ENCODE measurements around the gene NFE2.
"Not testable (repeated sequence)": the region's sequence is repeated elsewhere in the genome, so short reads cannot be mapped to it uniquely, and the experiment has no call there.

NFE2 gene

DNA sequence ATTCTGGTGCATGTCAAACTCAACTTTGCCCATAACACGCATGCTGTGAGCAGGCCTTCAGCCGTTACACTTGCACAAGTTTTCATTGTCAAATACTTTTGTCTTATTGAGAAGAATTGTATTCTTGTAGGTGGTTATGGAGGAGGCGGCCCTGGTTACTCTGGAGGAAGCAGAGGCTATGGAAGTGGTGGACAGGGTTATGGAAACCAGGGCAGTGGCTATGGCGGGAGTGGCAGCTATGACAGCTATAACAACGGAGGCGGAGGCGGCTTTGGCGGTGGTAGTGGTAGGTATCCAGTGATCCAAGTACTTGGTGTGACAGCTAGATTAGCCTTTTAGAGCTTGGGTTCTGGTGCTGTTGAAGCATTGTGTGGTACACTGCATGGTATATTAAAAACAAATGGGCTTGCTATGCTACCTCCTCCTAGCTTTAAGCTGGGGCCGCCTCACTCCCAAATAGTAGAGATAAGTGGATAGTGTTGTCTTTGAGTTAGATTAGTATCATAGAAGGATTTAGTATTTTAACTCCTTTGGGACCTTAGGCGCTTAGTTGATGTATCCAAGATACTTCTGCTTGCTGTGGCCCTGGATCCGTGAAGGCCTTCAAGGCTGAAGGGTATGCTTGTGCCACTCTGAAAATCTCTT is 17.7 kb downstream of the NFE2 start:
- no peak overlapping the region for H4K5ac ChIP-seq (ENCODE audit: low read length)
- no peak overlapping the region for H2BK120ac ChIP-seq (ENCODE audit: low read depth, low read length)
- H2AK5ac ChIP-seq (ENCODE audit: low read length), result no peak overlapping the region
- H3K23ac ChIP-seq (ENCODE audit: low read length), result no peak overlapping the region
- no peak for DNase-seq
- H3K4me1 ChIP-seq (ENCODE audit: control insufficient read depth, low read depth, low read length), result peaks cover under 1% of the 10 kb centered on the region
- peak overlapping the region; percentile 30 for H3K4me3 ChIP-seq (ENCODE audit: low read length)
- H3K56ac ChIP-seq (ENCODE audit: low read length), result peak overlapping the region; percentile 34
- peaks cover 51% of the 10 kb centered on the region for H3K79me2 ChIP-seq (ENCODE audit: control insufficient read depth, insufficient read depth, low read length)
- no peak overlapping the region for H4K8ac ChIP-seq (ENCODE audit: low read depth, low read length)
- H3K27me3 ChIP-seq (ENCODE audit: insufficient read depth, low read length, poor library complexity), result no peaks in the 10 kb centered on the region
- peaks cover 22% of the 10 kb centered on the region for H3K36me3 ChIP-seq (ENCODE audit: control insufficient read depth, insufficient read depth, low read length)
- H2BK5ac ChIP-seq (ENCODE audit: low read length), result no peak overlapping the region
- H3K9ac ChIP-seq (ENCODE audit: low read length), result peak overlapping the region; percentile 100
- H2BK15ac ChIP-seq (replicated peaks; ENCODE audit: low read depth), result no peak overlapping the region
- no peak overlapping the region for H3K27ac ChIP-seq (ENCODE audit: low read depth, low read length)
- no peak overlapping the region for H3K18ac ChIP-seq (ENCODE audit: low read length)
- no peaks in the 10 kb centered on the region for H3K79me1 ChIP-seq (ENCODE audit: low read length)
- WGBS (ENCODE audit: extremely low coverage, insufficient coverage, low lambda C conversion rate), result no CpG with 5 or more reads among the region's 11 CpGs
- no peak overlapping the region for H3K4ac ChIP-seq (ENCODE audit: low read depth, low read length)
- peak overlapping the region; percentile 63 for H3K4me2 ChIP-seq (ENCODE audit: low read length)

DNA sequence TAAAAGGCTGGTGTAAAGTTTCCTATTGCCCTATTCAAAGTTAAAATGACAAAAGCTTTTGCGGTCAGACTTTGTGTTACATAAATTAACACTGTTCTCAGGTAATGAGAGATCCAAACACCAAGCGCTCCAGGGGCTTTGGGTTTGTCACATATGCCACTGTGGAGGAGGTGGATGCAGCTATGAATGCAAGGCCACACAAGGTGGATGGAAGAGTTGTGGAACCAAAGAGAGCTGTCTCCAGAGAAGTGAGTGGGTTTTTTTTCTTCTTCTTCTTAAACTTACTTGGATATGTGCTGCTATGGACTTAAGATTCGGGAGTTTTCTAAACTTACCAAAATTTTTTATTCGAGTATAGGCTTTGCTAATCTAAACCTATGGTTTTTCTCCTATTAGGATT is 19.1 kb downstream of the NFE2 start:
- DNase-seq; H2BK5ac ChIP-seq (ENCODE audit: low read length); H3K4ac ChIP-seq (ENCODE audit: low read depth, low read length); H2BK120ac ChIP-seq (ENCODE audit: low read depth, low read length); H2AK5ac ChIP-seq (ENCODE audit: low read length); H3K79me1 ChIP-seq (ENCODE audit: low read length); H3K4me1 ChIP-seq (ENCODE audit: control insufficient read depth, low read depth, low read length); H2BK15ac ChIP-seq (replicated peaks; ENCODE audit: low read depth); H3K18ac ChIP-seq (ENCODE audit: low read length); H3K23ac ChIP-seq (ENCODE audit: low read length); H4K5ac ChIP-seq (ENCODE audit: low read length); H3K27me3 ChIP-seq (ENCODE audit: insufficient read depth, low read length, poor library complexity); H4K8ac ChIP-seq (ENCODE audit: low read depth, low read length); H3K27ac ChIP-seq (ENCODE audit: low read depth, low read length): not testable (repeated sequence)
- Histone ChIP-seq H3K56ac (ENCODE audit: low read length) (peak overlapping the region; percentile 100), H3K79me2 (ENCODE audit: control insufficient read depth, insufficient read depth, low read length) (peaks cover 63% of the 10 kb centered on the region), H3K9ac (ENCODE audit: low read length) (peak overlapping the region; percentile 100), H3K4me2 (ENCODE audit: low read length) (peak overlapping the region; percentile 44), H3K4me3 (ENCODE audit: low read length) (peak overlapping the region; percentile 98), H3K36me3 (ENCODE audit: control insufficient read depth, insufficient read depth, low read length) (peaks cover 17% of the 10 kb centered on the region)
- no CpG with 5 or more reads among the region's 4 CpGs for WGBS (ENCODE audit: extremely low coverage, insufficient coverage, low lambda C conversion rate)

GRCh38 chr12:54281261-54281638 is 19.6 kb downstream of the NFE2 start:
- H3K4me2 ChIP-seq (ENCODE audit: low read length), result peak overlapping the region; percentile 44
- no CpG with 5 or more reads among the region's 10 CpGs for WGBS (ENCODE audit: extremely low coverage, insufficient coverage, low lambda C conversion rate)
- H2BK15ac ChIP-seq (replicated peaks; ENCODE audit: low read depth); DNase-seq; H2BK120ac ChIP-seq (ENCODE audit: low read depth, low read length); H3K4me1 ChIP-seq (ENCODE audit: control insufficient read depth, low read depth, low read length); H3K79me1 ChIP-seq (ENCODE audit: low read length); H3K27me3 ChIP-seq (ENCODE audit: insufficient read depth, low read length, poor library complexity): not testable (repeated sequence)
- H3K36me3 ChIP-seq (ENCODE audit: control insufficient read depth, insufficient read depth, low read length), result peaks cover 15% of the 10 kb centered on the region
- H3K4ac ChIP-seq (ENCODE audit: low read depth, low read length), result peak overlapping the region; percentile 92
- H3K9ac ChIP-seq (ENCODE audit: low read length), result peak overlapping the region; percentile 100
- H2BK5ac ChIP-seq (ENCODE audit: low read length), result peak overlapping the region; percentile 93
- H3K79me2 ChIP-seq (ENCODE audit: control insufficient read depth, insufficient read depth, low read length), result peaks cover 67% of the 10 kb centered on the region
- peak overlapping the region; percentile 76 for H3K27ac ChIP-seq (ENCODE audit: low read depth, low read length)
- H4K5ac ChIP-seq (ENCODE audit: low read length), result peak overlapping the region; percentile 92
- peak overlapping the region; percentile 100 for H3K56ac ChIP-seq (ENCODE audit: low read length)
- peak overlapping the region; percentile 98 for H2AK5ac ChIP-seq (ENCODE audit: low read length)
- peak overlapping the region; percentile 92 for H3K23ac ChIP-seq (ENCODE audit: low read length)
- peak overlapping the region; percentile 44 for H3K18ac ChIP-seq (ENCODE audit: low read length)
- H4K8ac ChIP-seq (ENCODE audit: low read depth, low read length), result peak overlapping the region; percentile 5
- H3K4me3 ChIP-seq (ENCODE audit: low read length), result peak overlapping the region; percentile 98

- Histone ChIP-seq H3K4me3 (ENCODE audit: low read length) (peak within 1 kb of the TSS; percentile 98), H3K23ac (ENCODE audit: low read length) (peak within 1 kb of the TSS; percentile 92), H3K4me2 (ENCODE audit: low read length) (peak within 1 kb of the TSS; percentile 44), H3K18ac (ENCODE audit: low read length) (peak within 1 kb of the TSS; percentile 44), H3K9ac (ENCODE audit: low read length) (peak within 1 kb of the TSS; percentile 100), H3K79me1 (ENCODE audit: low read length) (no peaks in the 10 kb centered on the region), H3K27ac (ENCODE audit: low read depth, low read length) (peak within 1 kb of the TSS; percentile 90), H4K8ac (ENCODE audit: low read depth, low read length) (peak within 1 kb of the TSS; percentile 5), H3K56ac (ENCODE audit: low read length) (peak within 1 kb of the TSS; percentile 100), H2BK5ac (ENCODE audit: low read length) (peak within 1 kb of the TSS; percentile 93), H3K27me3 (ENCODE audit: insufficient read depth, low read length, poor library complexity) (no peaks in the 10 kb centered on the region), H3K4ac (ENCODE audit: low read depth, low read length) (peak within 1 kb of the TSS; percentile 92), H3K79me2 (ENCODE audit: control insufficient read depth, insufficient read depth, low read length) (peaks cover 70% of the 10 kb centered on the region), H2AK5ac (ENCODE audit: low read length) (peak within 1 kb of the TSS; percentile 98), H2BK15ac (replicated peaks; ENCODE audit: low read depth) (no peak within 1 kb of the TSS), H4K5ac (ENCODE audit: low read length) (peak within 1 kb of the TSS; percentile 92), H3K4me1 (ENCODE audit: control insufficient read depth, low read depth, low read length) (peaks cover 3% of the 10 kb centered on the region), H2BK120ac (ENCODE audit: low read depth, low read length) (no peak within 1 kb of the TSS), H3K36me3 (ENCODE audit: control insufficient read depth, insufficient read depth, low read length) (peaks cover 11% of the 10 kb centered on the region)
- DNase-seq, result peak; percentile 100
- WGBS (ENCODE audit: extremely low coverage, insufficient coverage, low lambda C conversion rate), result no CpG with 5 or more reads among the region's 48 CpGs
Measured at GRCh38 chr12:54280468-54281260, 20.2 kb downstream of the NFE2 start, which contains the start of gene HNRNPA1. TSS of gene HNRNPA1 (plus strand) at chr12:54280726. CDS start at chr12:54280808, 82 bp downstream.

GRCh38 chr12:54279632-54280467 is 21.0 kb downstream of the NFE2 start, which contains the start of gene CBX5:
TSS of gene CBX5 (minus strand) at chr12:54280122. CDS start at chr12:54257650, 22,472 bp downstream.
- no peaks in the 10 kb centered on the region for H3K79me1 ChIP-seq (ENCODE audit: low read length)
- peak within 1 kb of the TSS; percentile 44 for H3K18ac ChIP-seq (ENCODE audit: low read length)
- H4K8ac ChIP-seq (ENCODE audit: low read depth, low read length), result peak within 1 kb of the TSS; percentile 5
- H3K4me2 ChIP-seq (ENCODE audit: low read length), result peak within 1 kb of the TSS; percentile 49
- peak within 1 kb of the TSS; percentile 100 for H3K9ac ChIP-seq (ENCODE audit: low read length)
- H2AK5ac ChIP-seq (ENCODE audit: low read length), result peak within 1 kb of the TSS; percentile 98
- H3K79me2 ChIP-seq (ENCODE audit: control insufficient read depth, insufficient read depth, low read length), result peaks cover 76% of the 10 kb centered on the region
- H3K4me3 ChIP-seq (ENCODE audit: low read length), result peak within 1 kb of the TSS; percentile 98
- H3K27me3 ChIP-seq (ENCODE audit: insufficient read depth, low read length, poor library complexity), result no peaks in the 10 kb centered on the region
- peak within 1 kb of the TSS; percentile 100 for H3K56ac ChIP-seq (ENCODE audit: low read length)
- peak within 1 kb of the TSS; percentile 92 for H4K5ac ChIP-seq (ENCODE audit: low read length)
- no CpG with 5 or more reads among the region's 49 CpGs for WGBS (ENCODE audit: extremely low coverage, insufficient coverage, low lambda C conversion rate)
- no peak within 1 kb of the TSS for H2BK120ac ChIP-seq (ENCODE audit: low read depth, low read length)
- peak within 1 kb of the TSS; percentile 92 for H3K23ac ChIP-seq (ENCODE audit: low read length)
- H2BK5ac ChIP-seq (ENCODE audit: low read length), result peak within 1 kb of the TSS; percentile 93
- peak within 1 kb of the TSS; percentile 90 for H3K27ac ChIP-seq (ENCODE audit: low read depth, low read length)
- DNase-seq, result peak; percentile 100
- H3K4me1 ChIP-seq (ENCODE audit: control insufficient read depth, low read depth, low read length), result peaks cover 3% of the 10 kb centered on the region
- peaks cover 11% of the 10 kb centered on the region for H3K36me3 ChIP-seq (ENCODE audit: control insufficient read depth, insufficient read depth, low read length)
- H2BK15ac ChIP-seq (replicated peaks; ENCODE audit: low read depth), result no peak within 1 kb of the TSS
- H3K4ac ChIP-seq (ENCODE audit: low read depth, low read length), result peak within 1 kb of the TSS; percentile 92

Measured in mesendoderm (in vitro differentiated cells).